H1 (cell line): ENCODE results near the gene OSBP2. TPM values are rescaled to one million over a fixed set of nuclear protein-coding genes. Genes with fewer than 3 reads are reported as not detected.

Source experiments
- CTCF ChIA-PET: fragments of 300-600 bp; sonication (Branson Sonifier 250); formaldehyde crosslinking; loops from one replicate; lab custom pipeline; 2021; ENCODE audit not compliant: partially characterized antibody; lab: Charles Lee
- POLR2A ChIA-PET: fragments of 300-600 bp; sonication (Branson Sonifier 250); formaldehyde crosslinking; loops from one replicate; lab custom pipeline; 2021; ENCODE audit warnings: inconsistent platforms; ENCODE audit not compliant: partially characterized antibody; lab: Charles Lee
- DNase-seq, 2 experiments: peaks; one replicate each; pipeline versions ENCODE4 v3.0.0 to v3.0.0-alpha.2; 2010 to 2022; ENCODE audit warnings: low spot score in 2 of 2, low read depth in 1 of 2, mixed read lengths in 1 of 2
- FAIRE-seq: peaks from 2 replicates; lab custom pipeline; 2011; peaks lifted over from hg19 to GRCh38; lab: Jason Lieb, UNC
- H2AFZ ChIP-seq: 2 replicates; pipeline ENCODE4 v1.8.1; 2012; ENCODE audit warnings: low read length, inconsistent platforms
- H2AK5ac ChIP-seq: 2 replicates; pipeline ENCODE4 v1.6.1; 2013; ENCODE audit warnings: low read depth, low read length
- H2BK120ac ChIP-seq: replicated peaks from 2 replicates; pipeline ENCODE3; 2013; ENCODE audit warnings: low read depth, low read length, inconsistent platforms
- H2BK12ac ChIP-seq: 2 replicates; pipeline ENCODE4 v1.6.1; 2013; ENCODE audit warnings: low read depth, low read length
- H2BK15ac ChIP-seq: 2 replicates; pipeline ENCODE4 v1.6.1; 2013; ENCODE audit warnings: low read length
- H2BK20ac ChIP-seq: 2 replicates; pipeline ENCODE4 v1.6.1; 2013; ENCODE audit warnings: low read length
- H2BK5ac ChIP-seq: 2 replicates; pipeline ENCODE4 v1.6.1; 2013; ENCODE audit warnings: low read depth, low read length
- H3K14ac ChIP-seq: 2 replicates; pipeline ENCODE4 v1.6.1; 2013; ENCODE audit warnings: inconsistent platforms; ENCODE audit not compliant: insufficient read length
- H3K18ac ChIP-seq: 2 replicates; pipeline ENCODE4 v1.6.1; 2013; ENCODE audit warnings: low read length; ENCODE audit errors: extremely low read depth
- H3K23ac ChIP-seq: 2 replicates; pipeline ENCODE4 v1.6.1; 2013; ENCODE audit warnings: inconsistent platforms; ENCODE audit not compliant: insufficient read length
- H3K23me2 ChIP-seq: 2 replicates; pipeline ENCODE4 v1.6.1; 2013; ENCODE audit warnings: low read depth, low read length
- H3K27ac ChIP-seq: 2 replicates; pipeline ENCODE4 v1.6.1; 2011; ENCODE audit warnings: low read depth, low read length, inconsistent platforms
- H3K27me3 ChIP-seq, 4 experiments: replicated peaks in 1 of 4; 1 replicate in 1 of 4; 2 replicates in 3 of 4; pipeline versions ENCODE4 v1.6.1 to v1.8.1; 2011 to 2013; ENCODE audit warnings: low read length in 3 of 4, mild to moderate bottlenecking in 3 of 4, inconsistent platforms in 2 of 4, mixed read lengths in 2 of 4, moderate library complexity in 1 of 4; ENCODE audit not compliant: control insufficient read depth in 3 of 4, insufficient read depth in 3 of 4; ENCODE audit errors: extremely low read depth in 1 of 4
- H3K36me3 ChIP-seq, 4 experiments: 2 replicates each; pipeline versions ENCODE4 v1.6.1 to v1.8.1; 2011 to 2013; ENCODE audit warnings: mild to moderate bottlenecking in 4 of 4, low read length in 3 of 4, moderate library complexity in 2 of 4, control low read depth in 1 of 4, inconsistent platforms in 1 of 4; ENCODE audit not compliant: insufficient read depth in 4 of 4, control insufficient read depth in 2 of 4
- H3K4ac ChIP-seq: replicated peaks from 2 replicates; pipeline ENCODE3; 2013; ENCODE audit warnings: low read length, low read depth, mixed read lengths, inconsistent platforms; ENCODE audit not compliant: insufficient read length
- H3K4me1 ChIP-seq, 4 experiments: replicated peaks in 1 of 4; 1 replicate in 1 of 4; 2 replicates in 3 of 4; pipeline versions ENCODE4 v1.6.1 to v1.8.1; 2011 to 2013; ENCODE audit warnings: low read length in 3 of 4, inconsistent platforms in 2 of 4, mixed read lengths in 1 of 4; ENCODE audit not compliant: insufficient read depth in 4 of 4, control insufficient read depth in 3 of 4
- H3K4me2 ChIP-seq, 2 experiments: 2 replicates each; pipeline versions ENCODE4 v1.6.1 to v1.8.1; 2011 to 2013; ENCODE audit warnings: low read depth in 2 of 2, low read length in 2 of 2, control low read depth in 1 of 2, inconsistent platforms in 1 of 2, mild to moderate bottlenecking in 1 of 2; ENCODE audit not compliant: insufficient read depth in 1 of 2
- H3K4me3 ChIP-seq, 4 experiments: fragments of 200-600, 300-600 bp in 1 of 4; sonication (generic), shearing (Covaris generic), sonication (Bioruptor Twin) in 1 of 4; 2 replicates each; pipeline versions ENCODE4 v1.5.1 to v1.8.1; 2011 to 2016; ENCODE audit warnings: low read length in 4 of 4, low read depth in 3 of 4, control low read depth in 2 of 4, inconsistent platforms in 2 of 4, mild to moderate bottlenecking in 2 of 4, mixed read lengths in 1 of 4, moderate library complexity in 1 of 4; ENCODE audit not compliant: insufficient read depth in 2 of 4; ENCODE audit errors: extremely low read depth in 1 of 4
- H3K56ac ChIP-seq: replicated peaks from 2 replicates; pipeline ENCODE3; 2013; ENCODE audit warnings: low read depth, mild to moderate bottlenecking, mixed read lengths, low read length, inconsistent platforms; ENCODE audit not compliant: insufficient read length
- H3K79me1 ChIP-seq: 2 replicates; pipeline ENCODE4 v1.6.1; 2013; ENCODE audit warnings: low read depth, low read length, control low read depth
- H3K79me2 ChIP-seq, 2 experiments: 2 replicates each; pipeline versions ENCODE4 v1.6.1 to v1.8.1; 2012 to 2013; ENCODE audit warnings: low read length in 2 of 2, mild to moderate bottlenecking in 2 of 2, inconsistent platforms in 1 of 2; ENCODE audit not compliant: insufficient read depth in 2 of 2, control insufficient read depth in 1 of 2
- H3K9ac ChIP-seq, 4 experiments: replicated peaks in 1 of 4; 1 replicate in 1 of 4; 2 replicates in 3 of 4; pipeline versions ENCODE4 v1.6.1 to v1.8.1; 2011 to 2013; ENCODE audit warnings: low read depth in 3 of 4, low read length in 3 of 4, control low read depth in 2 of 4, mild to moderate bottlenecking in 2 of 4, moderate library complexity in 2 of 4, inconsistent platforms in 1 of 4; ENCODE audit errors: extremely low read depth in 1 of 4
- H3K9me3 ChIP-seq, 2 experiments: 2 replicates each; pipeline versions ENCODE4 v1.6.1 to v1.8.1; 2012 to 2013; ENCODE audit warnings: mild to moderate bottlenecking in 2 of 2, moderate library complexity in 2 of 2, control low read depth in 1 of 2, inconsistent platforms in 1 of 2, low read depth in 1 of 2, low read length in 1 of 2, mixed read lengths in 1 of 2; ENCODE audit not compliant: insufficient read depth in 2 of 2
- H4K20me1 ChIP-seq, 2 experiments: replicated peaks in 1 of 2; 2 replicates each; pipeline versions ENCODE3 to v1.8.1; 2011 to 2013; ENCODE audit warnings: inconsistent platforms in 2 of 2, low read length in 2 of 2, mild to moderate bottlenecking in 1 of 2; ENCODE audit not compliant: insufficient read depth in 2 of 2, control insufficient read depth in 1 of 2
- H4K5ac ChIP-seq: 2 replicates; pipeline ENCODE4 v1.6.1; 2013; ENCODE audit warnings: low read length, low read depth, mixed read lengths, inconsistent platforms; ENCODE audit not compliant: insufficient read length
- H4K8ac ChIP-seq: 2 replicates; pipeline ENCODE4 v1.8.0; 2013; ENCODE audit warnings: mild to moderate bottlenecking, moderate library complexity, low read length, inconsistent platforms; ENCODE audit not compliant: insufficient read depth; ENCODE audit errors: extremely low read depth
- H4K91ac ChIP-seq: replicated peaks from 2 replicates; pipeline ENCODE3; 2013; ENCODE audit warnings: low read length, mixed read lengths, inconsistent platforms; ENCODE audit not compliant: insufficient read length
- SP1 ChIP-seq: IDR thresholded peaks from 2 replicates; pipeline ENCODE4 v1.6.1; 2011; ENCODE audit warnings: low read depth, low read length
- TAF7 ChIP-seq: optimal IDR thresholded peaks from 2 replicates; pipeline ENCODE3; 2011; ENCODE audit warnings: low read depth, mild to moderate bottlenecking, inconsistent platforms, low read length, moderate library complexity, borderline replicate concordance
- WGBS, 2 experiments: shearing (Covaris generic) in 1 of 2; methylation state at CpG; one replicate each; pipeline versions ENCODE4 v1.1.6 to v1.1.7; 2013 to 2015; ENCODE audit warnings: low lambda C conversion rate in 2 of 2, mixed read lengths in 2 of 2, inconsistent platforms in 1 of 2, low coverage in 1 of 2, missing lambda C conversion rate in 1 of 2; ENCODE audit not compliant: insufficient replicate concordance in 2 of 2, insufficient coverage in 1 of 2, insufficient read length in 1 of 2; ENCODE audit errors: extremely low coverage in 1 of 2, missing lambda C conversion rate in 1 of 2; 5-methylcytosine and 5-hydroxymethylcytosine counted together
- polyA plus RNA-seq, 7 experiments: library from polyadenylated mRNA; depleted of rRNA in 3 of 7; stranded (reverse) in 5 of 7; unstranded in 2 of 7; fragments of >200 nt in 5 of 7; fragments of 200-250 nt in 2 of 7; gene quantifications; 1 replicate in 5 of 7; 2 replicates in 1 of 7; 4 replicates in 1 of 7; pipeline versions ENCODE4 v1.2.1 to v1.2.3, GENCODE V29; 2011 to 2013; ENCODE audit warnings: missing spikeins in 2 of 7, mixed read lengths in 2 of 7
- total RNA-seq: library from RNA; stranded (reverse); fragmentation: NEBNext Ultra II Directional; extraction: Animal tissue kit (Norgen Biotek cat#: 25700); gene quantifications from 2 replicates; pipeline ENCODE4 v1.2.1, GENCODE V29; 2021

The OSBP2 gene
- total and polyA plus RNA-seq, 2 of the 8 experiments (the other 6 are each of a cell fraction or from before 2014, with no cell fraction given): 3.4 to 3.7 TPM

DNA sequence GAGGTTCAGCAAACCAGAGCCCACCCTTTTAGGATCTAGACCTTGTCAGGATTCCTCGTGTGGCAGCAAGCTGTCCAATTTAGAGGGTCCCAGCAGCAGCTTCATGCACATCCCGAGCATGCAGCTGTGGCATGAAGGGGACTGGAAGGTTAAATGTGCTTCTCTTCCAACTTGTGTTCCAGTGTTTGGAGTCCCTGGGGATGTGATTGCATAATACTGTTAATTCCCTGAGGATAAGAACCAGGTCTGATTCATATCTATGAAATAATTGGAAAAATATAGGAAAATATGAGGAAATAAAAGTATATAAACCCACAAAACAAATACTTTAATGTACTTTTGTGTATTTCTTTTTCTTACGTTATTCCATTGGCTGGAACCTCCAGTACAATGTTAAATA is 143.4 kb downstream of the OSBP2 start:
- no peak overlapping the region for H3K56ac ChIP-seq
- H2AFZ ChIP-seq: no peak overlapping the region
- no peak overlapping the region for H3K23ac ChIP-seq
- no peak overlapping the region for H3K4me3 ChIP-seq
- H3K27me3 ChIP-seq: no peaks in the 10 kb centered on the region
- no peak overlapping the region for H2BK5ac ChIP-seq
- no peaks in the 10 kb centered on the region for H3K79me1 ChIP-seq
- H2AK5ac ChIP-seq: no peak overlapping the region
- no peak overlapping the region for H3K4ac ChIP-seq
- H3K23me2 ChIP-seq: no peaks in the 10 kb centered on the region
- TF ChIP-seq TAF7 (no peak), SP1 (no peak)
- peaks cover 0 to 6% of the 10 kb centered on the region in 2 experiments; a peak in 1 of 4 replicates for H3K9me3 ChIP-seq
- H2BK15ac ChIP-seq: no peak overlapping the region
- H3K4me1 ChIP-seq: no peaks in the 10 kb centered on the region
- no peak overlapping the region for H4K91ac ChIP-seq
- H4K20me1 ChIP-seq: peaks cover 0 to 2% of the 10 kb centered on the region in 2 experiments
- ChIA-PET POLR2A (no interaction called here), CTCF (interaction anchor here (0.9 kb wide), 1 partner anchor 53 kb away, joined by 5 read pairs; no protein-coding TSS in a partner anchor)
- no peak overlapping the region for H2BK12ac ChIP-seq
- WGBS, 2 experiments: 93% methylated on average over 3 of the region's 3 CpGs; no CpG with 5 or more reads in 1 of the 2 experiments
- no peak overlapping the region for H3K14ac ChIP-seq
- no peak overlapping the region for H3K18ac ChIP-seq
- H2BK120ac ChIP-seq: no peak overlapping the region
- no peak overlapping the region for H3K9ac ChIP-seq
- no peaks in the 10 kb centered on the region for H3K36me3 ChIP-seq
- H4K8ac ChIP-seq: no peak overlapping the region
- no peaks in the 10 kb centered on the region for H3K79me2 ChIP-seq
- FAIRE-seq (no peak), DNase-seq (no peak)
- H3K4me2 ChIP-seq: no peak overlapping the region
- H3K27ac ChIP-seq: no peak overlapping the region
- H2BK20ac ChIP-seq: no peak overlapping the region
- H4K5ac ChIP-seq: no peak overlapping the region
